Measurements from ENCODE around the gene NT5E. TPM values are rescaled to one million over a fixed set of nuclear protein-coding genes. Genes with fewer than 3 reads are reported as not detected.

NT5E gene
- total and polyA plus RNA-seq, 2 of the 13 experiments (the other 11 are each of a cell fraction or from before 2014, with no cell fraction given): 9.5 to 33.0 TPM

- TF ChIP-seq ZNF318 (CRISPR knock-in tag; IDR thresholded peaks at IDR 0.05): no peak
- TF ChIP-seq ZNF280B (CRISPR knock-in tag; IDR thresholded peaks at IDR 0.05; ENCODE audit: borderline replicate concordance): no peak
- no peak for TF ChIP-seq ZNF205 (CRISPR knock-in tag; IDR thresholded peaks at IDR 0.05)
- TF ChIP-seq ZNF576 (CRISPR knock-in tag; IDR thresholded peaks at IDR 0.05): no peak
- TF ChIP-seq SMAD1 (CRISPR knock-in tag; IDR thresholded peaks at IDR 0.05; ENCODE audit: borderline replicate concordance, low read depth): no peak
Observed at GRCh38 chr6:85469276-85470022, 19.6 kb downstream of the NT5E start (continued).

Measured in HepG2 (cell line).